DND-41 (cell line): Measurements from ENCODE around the gene OXCT1.

Experiments
- EZH2 ChIP-seq: IDR thresholded peaks from 3 replicates; pipeline ENCODE4 v1.6.1; 2012; ENCODE audit warnings: borderline replicate concordance, low read depth, mild to moderate bottlenecking, moderate library complexity, low read length, inconsistent platforms; ENCODE audit not compliant: severe bottlenecking
- TF ChIP-seq, protein P1 (sequence below): IDR thresholded peaks from 2 replicates; pipeline ENCODE4 v1.5.1; 2012; ENCODE audit warnings: borderline replicate concordance, low read length, moderate library complexity, mild to moderate bottlenecking; ENCODE audit not compliant: poor library complexity, severe bottlenecking; ENCODE audit errors: extremely low read depth

DNA sequence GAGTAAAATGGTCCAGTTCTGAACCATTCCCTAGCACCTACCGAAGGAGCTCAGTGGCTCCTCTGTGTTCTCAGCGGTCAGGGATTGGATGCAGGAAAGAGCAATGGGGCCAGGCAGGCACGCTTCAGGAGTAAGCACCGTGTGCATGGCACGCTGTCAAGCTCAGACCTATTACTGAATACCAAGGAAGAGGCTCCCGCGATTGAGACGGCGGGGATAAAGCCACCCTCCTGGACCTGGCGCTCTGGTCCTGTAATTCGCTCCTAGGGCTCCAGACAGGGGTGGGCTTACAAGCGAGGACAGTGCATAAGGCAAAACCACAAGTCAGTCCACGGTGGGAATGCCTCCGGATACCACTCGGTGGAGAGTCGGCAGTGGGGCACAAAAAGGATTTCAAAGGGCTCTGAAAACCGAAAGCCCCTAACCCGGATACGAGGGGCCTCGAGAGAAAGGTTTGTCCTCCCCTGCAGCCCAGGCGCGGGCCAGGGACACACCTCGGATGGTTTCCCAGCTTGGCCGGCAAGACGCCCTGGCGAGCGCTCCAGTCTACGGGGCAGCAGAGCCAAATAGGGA lies 988 bp downstream of the OXCT1 start:
- TF ChIP-seq, protein P1, sequence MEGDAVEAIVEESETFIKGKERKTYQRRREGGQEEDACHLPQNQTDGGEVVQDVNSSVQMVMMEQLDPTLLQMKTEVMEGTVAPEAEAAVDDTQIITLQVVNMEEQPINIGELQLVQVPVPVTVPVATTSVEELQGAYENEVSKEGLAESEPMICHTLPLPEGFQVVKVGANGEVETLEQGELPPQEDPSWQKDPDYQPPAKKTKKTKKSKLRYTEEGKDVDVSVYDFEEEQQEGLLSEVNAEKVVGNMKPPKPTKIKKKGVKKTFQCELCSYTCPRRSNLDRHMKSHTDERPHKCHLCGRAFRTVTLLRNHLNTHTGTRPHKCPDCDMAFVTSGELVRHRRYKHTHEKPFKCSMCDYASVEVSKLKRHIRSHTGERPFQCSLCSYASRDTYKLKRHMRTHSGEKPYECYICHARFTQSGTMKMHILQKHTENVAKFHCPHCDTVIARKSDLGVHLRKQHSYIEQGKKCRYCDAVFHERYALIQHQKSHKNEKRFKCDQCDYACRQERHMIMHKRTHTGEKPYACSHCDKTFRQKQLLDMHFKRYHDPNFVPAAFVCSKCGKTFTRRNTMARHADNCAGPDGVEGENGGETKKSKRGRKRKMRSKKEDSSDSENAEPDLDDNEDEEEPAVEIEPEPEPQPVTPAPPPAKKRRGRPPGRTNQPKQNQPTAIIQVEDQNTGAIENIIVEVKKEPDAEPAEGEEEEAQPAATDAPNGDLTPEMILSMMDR: no peak
- no peak for TF ChIP-seq EZH2
